VCaP (cell line): ENCODE results near the gene ASB2.

Experiments used
- H3K27ac ChIP-seq: fragments of 450-650 bp; 2 replicates; pipeline ENCODE4 v1.5.1; 2017
- TF ChIP-seq, protein P1 (sequence below): fragments of 450-650 bp; conservative IDR thresholded peaks from 2 replicates; pipeline ENCODE4 v1.5.1; 2017; ENCODE audit warnings: mild to moderate bottlenecking, moderate library complexity

ASB2 gene

DNA sequence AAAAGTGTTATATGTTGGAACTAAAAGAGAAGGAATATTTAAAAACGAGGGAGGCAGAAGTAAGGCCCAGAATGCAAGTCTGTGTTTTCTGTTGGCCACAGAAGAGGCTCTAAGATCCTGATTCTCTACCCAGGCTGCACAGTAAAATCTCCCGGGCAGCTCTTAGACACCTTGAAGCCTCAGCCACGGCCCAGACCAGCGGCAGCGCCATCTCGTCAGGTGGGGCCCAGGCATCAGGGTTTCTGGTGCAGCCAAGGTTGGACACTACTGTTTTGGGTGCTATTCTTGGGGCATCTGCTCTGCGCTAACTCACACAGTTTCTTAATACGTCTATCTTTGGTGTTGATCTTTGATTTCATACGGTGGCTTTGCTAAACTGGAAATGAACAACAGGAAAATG lies 32.4 kb downstream of the ASB2 start:
- H3K27ac ChIP-seq, result no peak overlapping the region
- TF ChIP-seq, protein P1, sequence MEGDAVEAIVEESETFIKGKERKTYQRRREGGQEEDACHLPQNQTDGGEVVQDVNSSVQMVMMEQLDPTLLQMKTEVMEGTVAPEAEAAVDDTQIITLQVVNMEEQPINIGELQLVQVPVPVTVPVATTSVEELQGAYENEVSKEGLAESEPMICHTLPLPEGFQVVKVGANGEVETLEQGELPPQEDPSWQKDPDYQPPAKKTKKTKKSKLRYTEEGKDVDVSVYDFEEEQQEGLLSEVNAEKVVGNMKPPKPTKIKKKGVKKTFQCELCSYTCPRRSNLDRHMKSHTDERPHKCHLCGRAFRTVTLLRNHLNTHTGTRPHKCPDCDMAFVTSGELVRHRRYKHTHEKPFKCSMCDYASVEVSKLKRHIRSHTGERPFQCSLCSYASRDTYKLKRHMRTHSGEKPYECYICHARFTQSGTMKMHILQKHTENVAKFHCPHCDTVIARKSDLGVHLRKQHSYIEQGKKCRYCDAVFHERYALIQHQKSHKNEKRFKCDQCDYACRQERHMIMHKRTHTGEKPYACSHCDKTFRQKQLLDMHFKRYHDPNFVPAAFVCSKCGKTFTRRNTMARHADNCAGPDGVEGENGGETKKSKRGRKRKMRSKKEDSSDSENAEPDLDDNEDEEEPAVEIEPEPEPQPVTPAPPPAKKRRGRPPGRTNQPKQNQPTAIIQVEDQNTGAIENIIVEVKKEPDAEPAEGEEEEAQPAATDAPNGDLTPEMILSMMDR, result no peak

DNA sequence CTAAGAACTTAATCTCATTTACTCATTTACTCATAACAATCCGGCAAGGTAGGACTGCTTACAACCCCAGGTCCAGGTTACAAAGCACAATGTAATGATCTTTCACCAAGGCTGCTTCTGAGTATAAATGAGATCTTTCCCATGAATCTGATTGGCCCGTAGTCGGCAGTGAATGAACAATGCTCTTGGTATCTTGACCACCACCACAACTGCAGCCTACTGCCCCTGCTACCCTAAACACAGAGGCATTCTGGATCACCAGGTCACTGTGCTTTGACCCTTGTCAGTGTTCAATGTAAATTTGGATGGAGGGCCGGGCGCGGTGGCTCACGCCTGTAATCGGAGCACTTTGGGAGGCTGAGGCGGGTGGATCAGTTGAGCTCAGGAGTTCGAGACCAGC lies 33.3 kb downstream of the ASB2 start:
- no peak overlapping the region for H3K27ac ChIP-seq
- TF ChIP-seq, protein P1, result no peak

DNA sequence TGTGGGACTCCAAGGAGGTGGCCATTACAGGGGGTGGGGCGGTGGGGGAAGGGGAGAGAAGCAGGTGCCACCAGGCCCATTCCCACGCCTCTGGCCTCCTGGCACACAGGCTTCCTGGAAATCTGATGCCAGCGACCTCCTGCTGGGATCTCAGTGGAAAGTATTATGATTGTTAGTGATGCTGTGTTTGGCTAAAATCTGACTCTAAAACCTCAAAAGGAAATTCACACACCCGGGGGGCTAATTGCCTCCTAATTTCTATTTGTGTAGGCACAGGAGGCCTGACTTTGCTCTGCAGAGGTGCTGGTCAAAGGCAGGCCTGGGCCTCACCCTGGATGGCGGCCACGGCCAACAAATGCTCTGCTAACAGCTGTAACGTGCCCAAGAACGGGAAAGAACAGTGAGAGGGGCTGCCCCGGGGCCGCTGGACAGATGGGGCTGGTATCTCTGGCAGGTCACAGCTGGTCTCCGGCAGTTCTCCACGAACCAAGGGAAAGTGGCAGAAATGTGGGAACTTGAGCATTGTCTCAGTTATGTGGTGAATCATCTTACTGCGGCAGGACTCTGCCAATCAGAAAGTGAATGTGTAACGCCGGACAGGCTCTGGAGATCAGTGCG lies 35.0 kb downstream of the ASB2 start:
- no peak overlapping the region for H3K27ac ChIP-seq
- TF ChIP-seq, protein P1, result no peak

DNA sequence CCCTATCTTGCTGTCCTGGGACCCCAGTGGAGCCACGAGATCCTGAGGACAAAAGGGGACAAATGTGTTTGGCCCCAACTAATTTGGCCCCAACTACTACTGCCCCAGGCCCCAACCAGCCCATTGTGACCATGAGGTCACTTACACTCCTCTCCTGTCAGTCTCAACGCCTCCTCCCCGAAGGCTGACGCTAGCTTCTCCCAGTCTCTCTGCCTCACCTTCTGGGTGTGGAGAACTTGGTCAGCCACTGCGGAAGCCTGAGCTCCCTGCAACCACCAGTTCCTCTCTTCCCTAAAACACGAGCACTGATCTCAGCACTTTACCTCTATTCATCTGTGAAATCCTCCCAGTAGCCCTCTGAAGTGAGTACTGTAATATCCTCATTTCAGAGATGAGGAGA lies 35.9 kb downstream of the ASB2 start:
- TF ChIP-seq, protein P1, result no peak
- no peak overlapping the region for H3K27ac ChIP-seq

DNA sequence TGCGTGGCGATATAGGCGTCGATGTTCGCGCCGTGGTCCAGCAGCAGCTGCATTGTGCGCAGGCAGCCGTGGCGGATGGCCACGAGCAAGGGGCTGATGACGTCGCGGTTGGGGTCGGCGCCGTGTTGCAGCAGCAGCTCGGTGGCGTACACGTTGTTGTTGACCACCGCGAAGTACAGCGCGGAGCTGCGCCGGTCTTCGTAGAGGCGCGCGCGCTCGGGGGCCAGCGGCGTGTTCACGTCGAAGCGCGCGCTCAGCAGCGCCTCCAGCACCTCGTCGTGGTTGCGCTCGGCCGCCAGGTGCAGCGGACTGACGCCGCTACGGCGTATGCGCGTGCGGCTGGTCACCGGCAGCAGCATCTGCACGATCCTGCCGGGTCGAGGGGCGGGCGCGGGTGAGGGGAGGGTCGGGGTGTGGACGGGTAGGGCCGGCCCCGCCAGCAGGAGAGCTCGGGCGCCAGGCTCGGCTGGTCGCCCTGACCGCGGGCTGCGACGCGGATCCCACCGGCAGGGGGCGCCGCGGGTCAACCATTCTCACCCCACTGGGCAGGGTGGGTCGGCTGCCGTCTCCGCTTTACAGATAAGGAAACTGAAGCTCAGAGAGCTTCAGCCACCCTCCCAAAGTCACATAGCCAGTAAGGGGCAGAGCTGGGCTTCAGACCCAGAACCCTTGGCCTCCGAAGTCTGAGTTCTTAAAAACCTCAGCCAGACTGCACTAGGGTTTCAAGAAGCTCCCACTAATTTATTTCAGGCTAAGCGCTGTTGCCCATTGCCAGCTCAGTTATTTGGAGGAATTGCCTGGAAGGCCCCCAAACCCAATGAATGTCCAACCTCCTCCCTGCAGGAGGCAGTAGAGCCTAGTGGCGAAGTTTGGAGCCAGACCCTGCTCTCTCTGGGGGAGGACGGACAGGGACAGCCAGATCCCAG lies 36.8 kb downstream of the ASB2 start:
- TF ChIP-seq, protein P1, result peak; percentile 78
- H3K27ac ChIP-seq, result no peak overlapping the region

GRCh38 chr14:93938751-93939303 lies 37.5 kb downstream of the ASB2 start:
- TF ChIP-seq, protein P1, result no peak
- H3K27ac ChIP-seq, result no peak overlapping the region

DNA sequence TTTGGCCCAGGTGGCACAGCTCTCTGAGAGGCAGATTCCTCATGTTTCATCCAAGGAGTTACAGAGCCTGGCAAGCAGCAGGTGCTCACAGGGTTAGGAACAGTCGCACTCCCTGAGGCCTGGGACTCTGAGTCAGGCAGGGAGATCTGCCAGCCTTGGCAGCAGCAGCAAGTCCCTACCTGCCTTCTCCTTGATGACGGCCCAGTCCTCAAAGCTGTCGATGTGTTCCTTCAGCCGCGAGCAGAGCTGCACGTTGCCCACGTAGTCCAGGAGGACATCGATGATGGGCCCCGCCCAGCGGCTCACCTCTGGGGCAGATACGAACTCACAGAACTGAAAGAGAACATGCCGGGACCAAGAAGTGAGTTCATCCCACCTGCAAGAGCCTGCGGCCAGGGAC lies 38.9 kb downstream of the ASB2 start:
- H3K27ac ChIP-seq, result no peak overlapping the region
- TF ChIP-seq, protein P1, result no peak
